BE2C (cell line): Measurements from ENCODE around the gene TADA3.
"Not testable (repeated sequence)": the region's sequence is repeated elsewhere in the genome, so short reads cannot be mapped to it uniquely, and the experiment has no call there.

ENCODE experiments used
- DNase-seq: peaks from one replicate; pipeline ENCODE4 v3.0.0-alpha.2; 2020
- H3K27me3 ChIP-seq: fragments of 250-450 bp; sonication (Bioruptor Pico); 2 replicates; pipeline ENCODE4 v1.5.1; 2020; ENCODE audit warnings: mild to moderate bottlenecking
- H3K36me3 ChIP-seq: fragments of 250-450 bp; sonication (Bioruptor Pico); 2 replicates; pipeline ENCODE4 v1.5.1; 2020; ENCODE audit warnings: mild to moderate bottlenecking
- H3K4me1 ChIP-seq: fragments of 250-450 bp; sonication (Bioruptor Pico); 2 replicates; pipeline ENCODE4 v1.5.1; 2020
- H3K4me3 ChIP-seq: 2 replicates; pipeline ENCODE4 v1.5.1; 2011; ENCODE audit warnings: low read depth, low read length
- H3K9me3 ChIP-seq: fragments of 250-450 bp; sonication (Bioruptor Pico); 2 replicates; pipeline ENCODE4 v1.5.1; 2020
- CTCF ChIP-seq: IDR thresholded peaks from 2 replicates; pipeline ENCODE4 v1.5.1; 2012; ENCODE audit warnings: mild to moderate bottlenecking, low read depth, low read length

The TADA3 gene

GRCh38 chr3:9779075-9779593 is 13.1 kb downstream of the TADA3 start:
- no peak overlapping the region for H3K4me3 ChIP-seq
- no peaks in the 10 kb centered on the region for H3K27me3 ChIP-seq
- DNase-seq: no peak
- no peaks in the 10 kb centered on the region for H3K9me3 ChIP-seq
- no peaks in the 10 kb centered on the region for H3K4me1 ChIP-seq
- H3K36me3 ChIP-seq: no peaks in the 10 kb centered on the region
- TF ChIP-seq CTCF: no peak

GRCh38 chr3:9778143-9779074 is 13.9 kb downstream of the TADA3 start:
- Histone ChIP-seq H3K9me3 (no peaks in the 10 kb centered on the region), H3K27me3 (no peaks in the 10 kb centered on the region), H3K4me3 (no peak overlapping the region), H3K4me1 (no peaks in the 10 kb centered on the region), H3K36me3 (no peaks in the 10 kb centered on the region)
- DNase-seq: no peak
- no peak for TF ChIP-seq CTCF

- Histone ChIP-seq H3K4me1 (no peaks in the 10 kb centered on the region), H3K9me3 (no peaks in the 10 kb centered on the region), H3K36me3 (no peaks in the 10 kb centered on the region), H3K27me3 (no peaks in the 10 kb centered on the region), H3K4me3 (no peak overlapping the region)
- no peak for DNase-seq
- TF ChIP-seq CTCF: no peak
Observed at GRCh38 chr3:9777694-9778021, 14.6 kb downstream of the TADA3 start.

GRCh38 chr3:9776896-9777693 is 15.2 kb downstream of the TADA3 start:
- DNase-seq: no peak
- H3K4me1 ChIP-seq: no peaks in the 10 kb centered on the region
- TF ChIP-seq CTCF: no peak
- no peak overlapping the region for H3K4me3 ChIP-seq
- no peaks in the 10 kb centered on the region for H3K36me3 ChIP-seq
- no peaks in the 10 kb centered on the region for H3K27me3 ChIP-seq
- H3K9me3 ChIP-seq: no peaks in the 10 kb centered on the region

GRCh38 chr3:9771007-9771406 is 21.3 kb downstream of the TADA3 start:
- H3K4me1 ChIP-seq, H3K4me3 ChIP-seq, H3K36me3 ChIP-seq, DNase-seq, H3K27me3 ChIP-seq, H3K9me3 ChIP-seq: not testable (repeated sequence)

- TF ChIP-seq CTCF: no peak
- DNase-seq: no peak
Observed at GRCh38 chr3:9770276-9770812, 21.9 kb downstream of the TADA3 start.

More at GRCh38 chr3:9770276-9770812, 21.9 kb downstream of the TADA3 start:
- Histone ChIP-seq H3K4me1 (no peaks in the 10 kb centered on the region), H3K27me3 (no peaks in the 10 kb centered on the region), H3K4me3 (peak overlapping the region; percentile 37), H3K36me3 (no peaks in the 10 kb centered on the region), H3K9me3 (no peaks in the 10 kb centered on the region)
